Left renal cortex interstitium (tissue), 4 donors: Measurements from ENCODE around the gene HIVEP1. TPM values are rescaled to one million over a fixed set of nuclear protein-coding genes. Genes with fewer than 3 reads are reported as not detected.

ENCODE experiments used
- polyA plus RNA-seq, 4 donors: library from polyadenylated mRNA; unstranded; fragments of 120-200 nt; gene quantifications; one replicate each; pipeline ENCODE4 v1.2.1, GENCODE V29; 2013; ENCODE audit not compliant: insufficient read length in 4 of 4

HIVEP1 gene
- polyA plus RNA-seq, 4 donors, result 18.0 to 24.4 (median 22.6) TPM

Other genes with a start within 250 kb of the HIVEP1 start
- gene ADTRP, start 233.5 kb upstream of the HIVEP1 start, polyA plus RNA-seq, result 1 to 10 TPM; 2.1 to 2.3 (median 2.2) TPM